Measurements from ENCODE around the gene TTC22.

Gene TTC22

DNA sequence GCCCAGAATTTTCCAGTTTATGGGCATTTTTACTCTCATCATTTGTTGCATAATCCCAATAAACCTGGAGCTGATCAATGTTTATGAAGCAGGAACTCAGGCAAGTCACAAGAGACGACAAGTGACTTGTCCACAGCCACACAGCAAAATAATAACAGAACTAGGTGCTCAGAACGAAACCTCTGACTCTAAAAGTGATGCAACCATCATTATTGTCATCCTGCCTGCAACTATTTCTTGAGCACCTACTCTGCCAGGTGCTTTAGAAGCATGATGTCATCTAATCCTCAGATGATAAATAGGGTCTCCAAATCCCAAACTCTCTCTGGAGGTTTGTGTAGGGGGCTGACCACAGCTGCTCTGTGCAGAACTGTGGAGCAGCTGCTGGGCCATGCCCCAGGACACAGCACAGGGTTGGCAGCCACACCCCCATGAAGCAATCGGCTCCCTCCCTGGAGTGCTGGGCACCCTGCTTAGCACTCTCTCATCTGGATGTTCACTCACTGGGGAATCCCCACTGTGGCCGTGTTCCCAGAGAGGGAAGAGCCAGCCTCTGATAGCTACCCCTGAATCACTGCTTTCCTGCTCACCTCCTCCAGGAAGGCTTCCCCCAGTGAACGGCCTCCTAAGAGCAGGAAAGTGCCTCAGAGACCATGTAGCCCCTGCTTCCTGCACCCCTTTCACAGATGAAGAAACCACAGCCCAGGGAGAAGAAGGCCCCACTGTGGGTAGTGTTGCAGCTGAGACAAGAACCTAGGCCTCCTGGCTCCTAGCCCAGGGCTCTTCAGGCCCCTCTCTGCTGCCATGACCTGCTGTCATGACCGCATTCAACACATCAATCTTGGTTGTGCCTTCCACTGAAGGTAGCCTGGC, 2.1 kb downstream of the TTC22 start:
- TF ChIP-seq CREB1 (IDR thresholded peaks at IDR 0.05; ENCODE audit: low read depth), result no peak
- TF ChIP-seq EP300 (IDR thresholded peaks at IDR 0.05; ENCODE audit: borderline replicate concordance), result no peak
- no peak for TF ChIP-seq YY1 (IDR thresholded peaks at IDR 0.05; ENCODE audit: low read depth)
- TF ChIP-seq EGR1 (IDR thresholded peaks at IDR 0.05), result no peak
- TF ChIP-seq FOXM1 (IDR thresholded peaks at IDR 0.05; ENCODE audit: borderline replicate concordance, low read depth), result no peak
- TF ChIP-seq CEBPB (IDR thresholded peaks at IDR 0.05), result no peak
- no peak for TF ChIP-seq ZBTB7A (IDR thresholded peaks at IDR 0.05; ENCODE audit: low read depth)
- no peak for TF ChIP-seq REST (IDR thresholded peaks at IDR 0.05; ENCODE audit: low read depth)
- no peak for TF ChIP-seq TAF1 (IDR thresholded peaks at IDR 0.05; ENCODE audit: low read depth)
- TF ChIP-seq NFIC (IDR thresholded peaks at IDR 0.05), result no peak
- TF ChIP-seq TEAD4 (IDR thresholded peaks at IDR 0.05), result no peak
- TF ChIP-seq TCF12 (IDR thresholded peaks at IDR 0.05; ENCODE audit: low read depth), result no peak
- TF ChIP-seq, protein P1, sequence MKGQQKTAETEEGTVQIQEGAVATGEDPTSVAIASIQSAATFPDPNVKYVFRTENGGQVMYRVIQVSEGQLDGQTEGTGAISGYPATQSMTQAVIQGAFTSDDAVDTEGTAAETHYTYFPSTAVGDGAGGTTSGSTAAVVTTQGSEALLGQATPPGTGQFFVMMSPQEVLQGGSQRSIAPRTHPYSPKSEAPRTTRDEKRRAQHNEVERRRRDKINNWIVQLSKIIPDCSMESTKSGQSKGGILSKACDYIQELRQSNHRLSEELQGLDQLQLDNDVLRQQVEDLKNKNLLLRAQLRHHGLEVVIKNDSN (IDR thresholded peaks at IDR 0.05), result no peak
- TF ChIP-seq, protein P2, sequence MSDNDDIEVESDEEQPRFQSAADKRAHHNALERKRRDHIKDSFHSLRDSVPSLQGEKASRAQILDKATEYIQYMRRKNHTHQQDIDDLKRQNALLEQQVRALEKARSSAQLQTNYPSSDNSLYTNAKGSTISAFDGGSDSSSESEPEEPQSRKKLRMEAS (IDR thresholded peaks at IDR 0.05), result no peak
- no peak for TF ChIP-seq RAD21 (IDR thresholded peaks at IDR 0.05; ENCODE audit: low read depth)

DNA sequence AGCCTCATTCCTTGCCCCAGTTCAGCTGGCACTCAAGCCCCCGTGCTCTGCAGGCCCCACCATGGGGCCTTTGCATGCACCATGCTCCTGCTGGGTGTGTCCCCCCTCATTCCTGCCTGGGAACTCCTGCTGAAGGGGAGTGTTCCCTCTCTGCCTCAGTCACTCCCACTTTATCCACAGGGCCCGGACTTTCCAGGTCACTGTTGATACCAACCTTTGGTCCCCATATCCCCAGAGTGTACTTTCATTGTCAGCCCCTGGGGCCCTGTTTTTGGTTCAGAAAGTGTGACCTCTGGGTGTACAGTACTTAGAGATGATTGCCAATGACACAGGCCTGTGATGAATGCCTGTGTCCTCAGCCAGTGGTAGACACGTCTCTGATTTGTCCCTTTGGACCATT, 2.9 kb downstream of the TTC22 start:
- no peak for TF ChIP-seq YY1 (IDR thresholded peaks at IDR 0.05; ENCODE audit: low read depth)
- no peak for TF ChIP-seq CREB1 (IDR thresholded peaks at IDR 0.05; ENCODE audit: low read depth)
- no peak for TF ChIP-seq TCF12 (IDR thresholded peaks at IDR 0.05; ENCODE audit: low read depth)
- no peak for TF ChIP-seq TEAD4 (IDR thresholded peaks at IDR 0.05)
- no peak for TF ChIP-seq CEBPB (IDR thresholded peaks at IDR 0.05)
- TF ChIP-seq, protein P1 (IDR thresholded peaks at IDR 0.05), result no peak
- TF ChIP-seq, protein P2 (IDR thresholded peaks at IDR 0.05), result no peak
- TF ChIP-seq TAF1 (IDR thresholded peaks at IDR 0.05; ENCODE audit: low read depth), result no peak
- no peak for TF ChIP-seq RAD21 (IDR thresholded peaks at IDR 0.05; ENCODE audit: low read depth)
- TF ChIP-seq EGR1 (IDR thresholded peaks at IDR 0.05), result no peak
- TF ChIP-seq FOXM1 (IDR thresholded peaks at IDR 0.05; ENCODE audit: borderline replicate concordance, low read depth), result no peak
- TF ChIP-seq NFIC (IDR thresholded peaks at IDR 0.05), result no peak
- TF ChIP-seq ZBTB7A (IDR thresholded peaks at IDR 0.05; ENCODE audit: low read depth), result no peak

GRCh38 chr1:54796902-54797301, 4.2 kb downstream of the TTC22 start:
- TF ChIP-seq RAD21 (IDR thresholded peaks at IDR 0.05; ENCODE audit: low read depth), result no peak
- TF ChIP-seq, protein P1 (IDR thresholded peaks at IDR 0.05), result no peak
- no peak for TF ChIP-seq TEAD4 (IDR thresholded peaks at IDR 0.05)
- TF ChIP-seq EP300 (IDR thresholded peaks at IDR 0.05; ENCODE audit: borderline replicate concordance), result no peak
- no peak for TF ChIP-seq YY1 (IDR thresholded peaks at IDR 0.05; ENCODE audit: low read depth)
- TF ChIP-seq TAF1 (IDR thresholded peaks at IDR 0.05; ENCODE audit: low read depth), result no peak
- TF ChIP-seq NFIC (IDR thresholded peaks at IDR 0.05), result no peak
- no peak for TF ChIP-seq EGR1 (IDR thresholded peaks at IDR 0.05)
- TF ChIP-seq TCF12 (IDR thresholded peaks at IDR 0.05; ENCODE audit: low read depth), result no peak
- no peak for TF ChIP-seq CEBPB (IDR thresholded peaks at IDR 0.05)
- no peak for TF ChIP-seq REST (IDR thresholded peaks at IDR 0.05; ENCODE audit: low read depth)
- no peak for TF ChIP-seq ZBTB7A (IDR thresholded peaks at IDR 0.05; ENCODE audit: low read depth)
- TF ChIP-seq, protein P2 (IDR thresholded peaks at IDR 0.05), result no peak
- no peak for TF ChIP-seq CREB1 (IDR thresholded peaks at IDR 0.05; ENCODE audit: low read depth)
- no peak for TF ChIP-seq FOXM1 (IDR thresholded peaks at IDR 0.05; ENCODE audit: borderline replicate concordance, low read depth)

- TF ChIP-seq ZBTB7A (IDR thresholded peaks at IDR 0.05; ENCODE audit: low read depth) (no peak), TEAD4 (IDR thresholded peaks at IDR 0.05) (0 out of 2 replicates have a peak, but pooled peaks have one; percentile 25)
Observed at GRCh38 chr1:54795841-54796468, 5.2 kb downstream of the TTC22 start.

Data from Ishikawa (cell line).